ENCODE measurements around the gene RASAL1. TPM values are rescaled to one million over a fixed set of nuclear protein-coding genes. Genes with fewer than 3 reads are reported as not detected.

RASAL1 gene
- total and polyA plus RNA-seq, 4 experiments from 2014 or later: 0.10 to 1.4 (median 0.63) TPM

DNA sequence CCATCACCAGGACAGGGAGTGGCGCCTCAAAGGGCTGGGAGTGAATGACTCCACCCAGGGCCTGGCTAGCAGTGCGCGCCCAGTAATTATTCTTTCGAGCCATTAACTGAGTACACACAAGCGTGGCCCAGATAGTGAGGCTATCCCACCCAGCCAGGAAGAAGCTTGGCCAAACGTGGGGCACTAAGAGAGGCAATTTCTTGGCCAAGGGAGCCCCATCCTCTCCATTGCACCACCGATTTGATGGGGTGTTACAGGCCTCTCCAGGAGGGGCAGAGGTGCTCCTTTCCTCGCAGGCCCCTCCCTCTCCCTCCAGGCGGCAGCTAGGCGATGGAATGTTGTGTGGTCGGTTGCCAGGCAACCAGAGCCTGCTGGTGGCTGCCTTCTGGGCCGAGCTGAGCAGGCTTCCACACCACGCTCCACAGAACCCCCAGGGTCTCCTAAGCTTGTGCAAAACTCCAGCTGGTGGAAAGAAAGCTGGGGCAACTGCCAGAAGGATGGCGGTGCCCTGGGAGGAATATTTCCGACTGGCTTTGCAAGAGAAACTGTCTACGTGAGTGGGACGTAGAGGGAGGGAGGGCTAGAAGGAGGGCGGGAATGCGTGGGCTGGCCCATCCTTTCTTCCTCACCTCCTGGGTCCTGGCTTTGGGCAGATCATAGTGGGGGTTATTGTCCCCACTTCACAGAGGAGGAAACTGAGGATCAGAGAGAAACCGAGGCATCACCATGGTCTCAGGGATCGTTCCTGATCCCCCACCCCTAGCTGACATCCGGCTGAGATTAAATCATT is 14.0 kb upstream of the RASAL1 start, which contains the start of gene CFAP73:
Gene CFAP73, plus strand, starts transcription at position 364 of the 790 bp plus-strand sequence. Its CDS starts 134 bp downstream, at position 498.
- intact Hi-C loops (cut with micrococcal nuclease): loop anchor here (5.0 kb wide), 1 partner anchor 47 kb away; no protein-coding TSS in a partner anchor
- Histone ChIP-seq H3K27ac (ENCODE audit: low read depth, low read length) (no peak within 1 kb of the TSS), H3K36me3 (ENCODE audit: insufficient read depth, low read length) (no peaks in the 10 kb centered on the region), H3K9me3 (ENCODE audit: control insufficient read depth in 1 of 2, low read length in 2 of 2) (no peaks in the 10 kb centered on the region), H3K27me3 (ENCODE audit: insufficient read depth, low read length) (peaks cover 6% of the 10 kb centered on the region), H3K4me3 (ENCODE audit: low read length in 2 of 2) (no peak within 1 kb of the TSS), H3K4me1 (ENCODE audit: insufficient read depth, low read length) (peaks cover 19% of the 10 kb centered on the region)
- Mint-ChIP-seq H3K27me3 (peaks cover 3 to 9% of the 10 kb centered on the region in 2 donors), H3K4me1 (peaks cover 9 to 21% (median 13%) of the 10 kb centered on the region in 4 donors), H3K27ac (peak within 1 kb of the TSS in 2 of 7 donors; percentile 35 to 69), H3K9me3 (peaks cover 0 to 10% (median 5%) of the 10 kb centered on the region in 8 donors), H3K4me3 (peak within 1 kb of the TSS in 1 of 8 donors; percentile 29), H3K36me3 (no peaks in the 10 kb centered on the region)
- CTCF ChIA-PET (ENCODE audit: partially characterized antibody): interaction anchor here (0.5 to 1.2 kb wide), 5 partner anchors 10 to 637 kb away, joined by 3 read pairs; no protein-coding TSS in a partner anchor
- no peak for DNase-seq
- POLR2A ChIA-PET (ENCODE audit: partially characterized antibody): no interaction called here

DNA sequence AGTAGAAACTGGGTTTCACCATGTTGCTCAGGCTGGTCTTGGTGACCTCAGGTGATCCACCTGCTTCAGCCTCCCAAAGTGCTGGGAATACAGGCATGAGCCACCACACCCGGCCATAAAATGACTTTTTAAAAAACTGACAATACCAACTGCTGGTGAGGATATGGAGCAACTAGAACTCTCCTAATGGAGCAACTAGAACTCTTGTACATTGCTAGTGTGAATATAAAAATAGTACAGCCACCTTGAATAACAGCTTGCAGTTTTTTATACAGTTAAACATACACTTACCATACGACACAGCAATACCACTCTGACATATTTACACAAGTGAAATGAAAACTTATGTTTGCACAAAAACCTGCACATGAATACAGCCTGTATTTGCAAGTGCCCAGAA is 11.4 kb upstream of the RASAL1 start:
- H3K4me3 Mint-ChIP-seq: no peak overlapping the region
- CTCF ChIA-PET (ENCODE audit: partially characterized antibody): interaction anchor here (1.7 kb wide), 1 partner anchor 27 kb away, joined by 4 read pairs; no protein-coding TSS in a partner anchor
- H3K27ac Mint-ChIP-seq: no peak overlapping the region
- Histone ChIP-seq H3K4me3 (ENCODE audit: low read length in 2 of 2) (no peak overlapping the region), H3K36me3 (ENCODE audit: insufficient read depth, low read length) (no peaks in the 10 kb centered on the region), H3K27me3 (ENCODE audit: insufficient read depth, low read length) (peaks cover 3% of the 10 kb centered on the region), H3K27ac (ENCODE audit: low read depth, low read length) (no peak overlapping the region), H3K9me3 (ENCODE audit: control insufficient read depth in 1 of 2, low read length in 2 of 2) (no peaks in the 10 kb centered on the region), H3K4me1 (ENCODE audit: insufficient read depth, low read length) (no peaks in the 10 kb centered on the region)
- peaks cover 0 to 4% (median 2%) of the 10 kb centered on the region in 4 donors for H3K4me1 Mint-ChIP-seq
- intact Hi-C loops (cut with micrococcal nuclease): no loop called here
- H3K36me3 Mint-ChIP-seq: no peaks in the 10 kb centered on the region
- peaks cover 3 to 4% of the 10 kb centered on the region in 2 donors for H3K27me3 Mint-ChIP-seq
- H3K9me3 Mint-ChIP-seq: peaks cover 0 to 10% (median 5%) of the 10 kb centered on the region in 8 donors
- no peak for DNase-seq
- POLR2A ChIA-PET (ENCODE audit: partially characterized antibody): no interaction called here

DNA sequence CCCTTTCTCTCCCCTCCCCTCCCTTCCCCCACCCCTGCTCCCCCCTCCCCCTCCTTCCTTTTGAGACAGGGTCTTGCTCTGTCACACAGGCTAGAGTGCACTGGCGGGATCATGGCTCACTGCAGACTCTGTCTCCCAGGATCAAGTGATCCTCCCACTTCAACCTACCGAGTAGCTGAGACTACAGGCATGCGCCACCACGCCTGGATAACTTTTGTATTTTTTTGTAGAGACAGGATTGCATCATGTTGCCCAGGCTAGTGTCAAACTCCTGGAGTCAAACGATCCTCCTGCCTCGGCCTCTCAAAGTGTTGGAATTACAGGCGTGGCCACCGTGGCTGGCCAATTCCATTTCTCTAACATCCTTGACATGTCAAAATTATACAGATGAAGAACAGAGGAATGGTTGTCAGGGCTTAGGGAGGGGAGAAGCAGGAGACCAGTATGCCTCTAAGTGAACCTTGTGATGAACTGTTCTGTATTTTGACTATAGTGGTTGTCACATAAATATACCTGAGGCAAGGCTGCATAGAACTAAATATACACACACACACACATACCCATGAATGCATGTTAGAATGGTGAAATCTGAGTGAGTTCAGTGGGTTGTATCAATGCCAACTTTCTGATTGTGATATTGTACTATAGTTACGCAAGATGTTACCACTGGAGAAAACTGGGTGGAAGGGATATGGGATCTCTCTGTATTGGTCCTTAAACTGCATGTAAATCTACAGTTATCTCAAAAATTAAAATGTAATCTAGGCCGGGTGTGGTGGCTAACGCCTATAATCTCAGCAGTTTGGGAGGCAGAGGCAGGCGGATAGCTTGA is 10.4 kb upstream of the RASAL1 start:
- peaks cover 0 to 2% (median 0%) of the 10 kb centered on the region in 4 donors for H3K4me1 Mint-ChIP-seq
- intact Hi-C loops (cut with micrococcal nuclease): no loop called here
- H3K36me3 Mint-ChIP-seq: no peaks in the 10 kb centered on the region
- ChIA-PET POLR2A (ENCODE audit: partially characterized antibody) (no interaction called here), CTCF (ENCODE audit: partially characterized antibody) (interaction anchor here (0.7 to 0.9 kb wide), 3 partner anchors 7 to 19 kb away, joined by 3 read pairs; partner anchors contain the start of gene RASAL1)
- H3K27ac Mint-ChIP-seq: no peak overlapping the region
- Histone ChIP-seq H3K27me3 (ENCODE audit: insufficient read depth, low read length) (no peaks in the 10 kb centered on the region), H3K36me3 (ENCODE audit: insufficient read depth, low read length) (no peaks in the 10 kb centered on the region), H3K4me3 (ENCODE audit: low read length in 2 of 2) (no peak overlapping the region), H3K27ac (ENCODE audit: low read depth, low read length) (no peak overlapping the region), H3K4me1 (ENCODE audit: insufficient read depth, low read length) (no peaks in the 10 kb centered on the region), H3K9me3 (ENCODE audit: control insufficient read depth in 1 of 2, low read length in 2 of 2) (no peaks in the 10 kb centered on the region)
- peaks cover 0 to 10% (median 5%) of the 10 kb centered on the region in 8 donors for H3K9me3 Mint-ChIP-seq
- H3K4me3 Mint-ChIP-seq: peak overlapping the region in 1 of 8 donors; percentile 4
- H3K27me3 Mint-ChIP-seq: peaks cover 3 to 4% of the 10 kb centered on the region in 2 donors
- DNase-seq: no peak

DNA sequence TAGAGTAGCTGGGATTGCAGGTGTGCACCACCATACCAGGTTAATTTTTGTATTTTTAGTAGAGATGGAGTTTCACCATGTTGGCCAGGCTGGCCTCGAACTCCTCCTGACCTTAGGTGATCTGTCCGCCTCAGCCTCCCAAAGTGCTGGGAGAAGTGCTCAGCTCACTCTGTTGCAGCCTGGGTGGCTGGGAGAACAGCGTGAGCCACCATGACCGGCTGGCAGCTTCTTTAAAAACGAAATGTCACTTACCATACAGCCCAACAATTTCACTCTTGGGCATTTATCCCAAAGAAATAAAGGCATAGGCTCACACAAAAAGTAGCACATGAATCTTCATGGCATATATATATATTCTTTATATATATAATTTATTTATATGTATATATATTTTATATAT is 9.2 kb upstream of the RASAL1 start:
- ChIA-PET CTCF (ENCODE audit: partially characterized antibody) (interaction anchor here (0.9 kb wide), 1 partner anchor 9 kb away, joined by 3 read pairs; the partner anchor contains the start of gene RASAL1), POLR2A (ENCODE audit: partially characterized antibody) (no interaction called here)
- Mint-ChIP-seq H3K4me3 (no peak overlapping the region), H3K36me3 (no peaks in the 10 kb centered on the region), H3K27me3 (peaks cover 2 to 4% of the 10 kb centered on the region in 2 donors), H3K27ac (no peak overlapping the region), H3K9me3 (peaks cover 0 to 10% (median 5%) of the 10 kb centered on the region in 8 donors), H3K4me1 (peaks cover 0 to under 1% (median 0%) of the 10 kb centered on the region in 4 donors)
- Histone ChIP-seq H3K4me1 (ENCODE audit: insufficient read depth, low read length) (no peaks in the 10 kb centered on the region), H3K9me3 (ENCODE audit: control insufficient read depth in 1 of 2, low read length in 2 of 2) (no peaks in the 10 kb centered on the region), H3K27ac (ENCODE audit: low read depth, low read length) (no peak overlapping the region), H3K27me3 (ENCODE audit: insufficient read depth, low read length) (no peaks in the 10 kb centered on the region), H3K4me3 (ENCODE audit: low read length in 2 of 2) (no peak overlapping the region), H3K36me3 (ENCODE audit: insufficient read depth, low read length) (no peaks in the 10 kb centered on the region)
- no peak for DNase-seq
- intact Hi-C loops (cut with micrococcal nuclease): no loop called here

DNA sequence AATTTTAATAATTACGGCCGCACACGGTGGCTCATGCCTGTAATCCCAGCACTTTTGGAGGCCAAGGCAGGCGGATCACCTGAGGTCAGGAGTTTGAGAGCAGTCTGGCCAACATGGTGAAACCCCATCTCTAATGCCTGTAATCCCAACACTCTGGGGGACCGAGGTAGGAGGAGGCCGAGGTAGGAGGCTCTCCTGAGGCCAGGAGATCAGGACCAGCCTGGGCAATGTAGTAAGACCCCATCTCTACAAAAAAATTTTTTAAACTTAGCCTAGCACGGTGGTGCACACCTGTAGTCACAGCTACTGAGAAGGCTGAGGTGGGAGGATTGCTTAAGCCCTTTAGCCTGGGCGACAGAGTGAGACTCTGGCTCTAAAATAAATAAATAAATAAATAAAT is 8.4 kb upstream of the RASAL1 start:
- CTCF ChIA-PET (ENCODE audit: partially characterized antibody): no interaction called here
- no peaks in the 10 kb centered on the region for H3K4me1 Mint-ChIP-seq
- no peaks in the 10 kb centered on the region for H3K4me1 ChIP-seq (ENCODE audit: insufficient read depth, low read length)
- H3K36me3 Mint-ChIP-seq: no peaks in the 10 kb centered on the region
- no peak overlapping the region for H3K4me3 ChIP-seq (ENCODE audit: low read length in 2 of 2)
- H3K27ac ChIP-seq (ENCODE audit: low read depth, low read length): no peak overlapping the region
- no peaks in the 10 kb centered on the region for H3K9me3 ChIP-seq (ENCODE audit: control insufficient read depth in 1 of 2, low read length in 2 of 2)
- intact Hi-C loops (cut with micrococcal nuclease): no loop called here
- peaks cover 1 to 4% of the 10 kb centered on the region in 2 donors for H3K27me3 Mint-ChIP-seq
- no peaks in the 10 kb centered on the region for H3K36me3 ChIP-seq (ENCODE audit: insufficient read depth, low read length)
- H3K4me3 Mint-ChIP-seq: no peak overlapping the region
- H3K9me3 Mint-ChIP-seq: peaks cover 0 to 10% (median 5%) of the 10 kb centered on the region in 8 donors
- no peak overlapping the region for H3K27ac Mint-ChIP-seq
- POLR2A ChIA-PET (ENCODE audit: partially characterized antibody): no interaction called here
- no peaks in the 10 kb centered on the region for H3K27me3 ChIP-seq (ENCODE audit: insufficient read depth, low read length)
- DNase-seq: no peak

DNA sequence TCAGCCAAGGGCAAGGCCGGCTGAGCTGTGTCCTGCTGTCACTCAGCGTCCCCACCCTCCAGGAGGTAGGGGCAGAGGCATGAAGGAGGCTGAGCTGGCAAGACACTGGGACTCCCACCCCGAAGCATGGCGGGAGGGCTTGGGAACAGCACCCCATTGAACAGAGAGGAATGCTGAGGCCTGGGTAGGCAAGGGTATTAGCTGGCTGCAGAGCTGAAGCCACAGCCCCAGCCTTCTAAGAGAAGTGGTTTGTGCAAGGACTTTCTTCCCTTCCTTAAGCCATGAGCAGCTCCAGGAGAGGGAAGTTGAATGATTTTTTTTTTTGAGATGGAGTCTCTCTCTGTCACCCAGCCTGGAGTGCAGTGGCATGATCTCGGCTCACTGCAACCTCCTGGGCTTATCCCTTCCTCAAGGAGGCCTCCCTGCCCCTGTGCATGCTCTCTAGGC is 7.3 kb upstream of the RASAL1 start:
- no peaks in the 10 kb centered on the region for H3K4me1 ChIP-seq (ENCODE audit: insufficient read depth, low read length)
- POLR2A ChIA-PET (ENCODE audit: partially characterized antibody): no interaction called here
- H3K4me1 Mint-ChIP-seq: no peaks in the 10 kb centered on the region
- H3K36me3 ChIP-seq (ENCODE audit: insufficient read depth, low read length): no peaks in the 10 kb centered on the region
- H3K9me3 Mint-ChIP-seq: peaks cover 0 to 10% (median 5%) of the 10 kb centered on the region in 8 donors
- CTCF ChIA-PET (ENCODE audit: partially characterized antibody): no interaction called here
- no peak overlapping the region for H3K4me3 ChIP-seq (ENCODE audit: low read length in 2 of 2)
- H3K27ac ChIP-seq (ENCODE audit: low read depth, low read length): no peak overlapping the region
- H3K27me3 Mint-ChIP-seq: peaks cover 1 to 4% of the 10 kb centered on the region in 2 donors
- H3K27ac Mint-ChIP-seq: no peak overlapping the region
- H3K27me3 ChIP-seq (ENCODE audit: insufficient read depth, low read length): no peaks in the 10 kb centered on the region
- no peaks in the 10 kb centered on the region for H3K36me3 Mint-ChIP-seq
- no peak for DNase-seq
- no peaks in the 10 kb centered on the region for H3K9me3 ChIP-seq (ENCODE audit: control insufficient read depth in 1 of 2, low read length in 2 of 2)
- intact Hi-C loops (cut with micrococcal nuclease): no loop called here
- no peak overlapping the region for H3K4me3 Mint-ChIP-seq

Measured in CD4-positive, alpha-beta memory T cell (primary cell).